WERI-Rb-1 (cell line): ENCODE results near the gene PRLR.

ENCODE experiments used
- DNase-seq: peaks from one replicate; pipeline ENCODE4 v3.0.0-alpha.2; 2020
- H3K27ac ChIP-seq: fragments of 250-450 bp; sonication (Bioruptor Pico); 2 replicates; pipeline ENCODE4 v1.5.1; 2020; ENCODE audit warnings: mild to moderate bottlenecking, moderate library complexity
- H3K27me3 ChIP-seq: fragments of 250-450 bp; sonication (Bioruptor Pico); 2 replicates; pipeline ENCODE4 v1.5.1; 2021; ENCODE audit warnings: mild to moderate bottlenecking, low read depth, moderate library complexity; ENCODE audit not compliant: insufficient read depth, severe bottlenecking
- H3K36me3 ChIP-seq: fragments of 250-450 bp; sonication (Bioruptor Pico); 2 replicates; pipeline ENCODE4 v1.5.1; 2020; ENCODE audit warnings: mild to moderate bottlenecking, moderate library complexity
- H3K4me3 ChIP-seq: 2 replicates; pipeline ENCODE4 v1.5.1; 2011; ENCODE audit warnings: low read depth, mild to moderate bottlenecking, control low read depth, low read length
- H3K9me3 ChIP-seq: fragments of 250-450 bp; sonication (Bioruptor Pico); 2 replicates; pipeline ENCODE4 v1.5.1; 2021; ENCODE audit warnings: mild to moderate bottlenecking, moderate library complexity; ENCODE audit not compliant: severe bottlenecking
- TF ChIP-seq, protein P1 (sequence below): IDR thresholded peaks from 2 replicates; pipeline ENCODE4 v1.5.1; 2011; ENCODE audit warnings: low read depth, mild to moderate bottlenecking, control low read depth, inconsistent platforms, low read length

Gene PRLR

DNA sequence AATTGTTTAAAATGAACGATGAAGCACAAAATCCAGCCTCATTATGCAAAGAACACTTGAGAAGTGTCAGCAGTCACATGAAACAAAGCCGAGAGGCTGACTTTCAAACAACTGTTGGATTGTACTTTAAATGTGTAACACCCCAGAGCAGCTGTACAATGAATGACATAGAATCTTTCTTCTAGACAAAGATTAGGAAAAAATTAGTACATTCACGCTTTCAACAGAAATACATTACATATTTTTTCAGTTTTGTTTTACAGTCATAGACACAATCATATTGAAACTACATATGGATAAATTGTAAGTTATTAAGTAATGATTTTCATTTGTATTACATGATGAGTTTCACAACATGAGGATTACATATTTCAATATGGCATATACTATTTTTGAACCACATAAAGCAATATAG, 171.9 kb downstream of the PRLR start:
- H3K4me3 ChIP-seq: no peak overlapping the region
- H3K36me3 ChIP-seq: no peaks in the 10 kb centered on the region
- H3K9me3 ChIP-seq: no peaks in the 10 kb centered on the region
- no peak overlapping the region for H3K27ac ChIP-seq
- no peak for DNase-seq
- TF ChIP-seq, protein P1, sequence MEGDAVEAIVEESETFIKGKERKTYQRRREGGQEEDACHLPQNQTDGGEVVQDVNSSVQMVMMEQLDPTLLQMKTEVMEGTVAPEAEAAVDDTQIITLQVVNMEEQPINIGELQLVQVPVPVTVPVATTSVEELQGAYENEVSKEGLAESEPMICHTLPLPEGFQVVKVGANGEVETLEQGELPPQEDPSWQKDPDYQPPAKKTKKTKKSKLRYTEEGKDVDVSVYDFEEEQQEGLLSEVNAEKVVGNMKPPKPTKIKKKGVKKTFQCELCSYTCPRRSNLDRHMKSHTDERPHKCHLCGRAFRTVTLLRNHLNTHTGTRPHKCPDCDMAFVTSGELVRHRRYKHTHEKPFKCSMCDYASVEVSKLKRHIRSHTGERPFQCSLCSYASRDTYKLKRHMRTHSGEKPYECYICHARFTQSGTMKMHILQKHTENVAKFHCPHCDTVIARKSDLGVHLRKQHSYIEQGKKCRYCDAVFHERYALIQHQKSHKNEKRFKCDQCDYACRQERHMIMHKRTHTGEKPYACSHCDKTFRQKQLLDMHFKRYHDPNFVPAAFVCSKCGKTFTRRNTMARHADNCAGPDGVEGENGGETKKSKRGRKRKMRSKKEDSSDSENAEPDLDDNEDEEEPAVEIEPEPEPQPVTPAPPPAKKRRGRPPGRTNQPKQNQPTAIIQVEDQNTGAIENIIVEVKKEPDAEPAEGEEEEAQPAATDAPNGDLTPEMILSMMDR: no peak
- peaks cover 84% of the 10 kb centered on the region for H3K27me3 ChIP-seq

DNA sequence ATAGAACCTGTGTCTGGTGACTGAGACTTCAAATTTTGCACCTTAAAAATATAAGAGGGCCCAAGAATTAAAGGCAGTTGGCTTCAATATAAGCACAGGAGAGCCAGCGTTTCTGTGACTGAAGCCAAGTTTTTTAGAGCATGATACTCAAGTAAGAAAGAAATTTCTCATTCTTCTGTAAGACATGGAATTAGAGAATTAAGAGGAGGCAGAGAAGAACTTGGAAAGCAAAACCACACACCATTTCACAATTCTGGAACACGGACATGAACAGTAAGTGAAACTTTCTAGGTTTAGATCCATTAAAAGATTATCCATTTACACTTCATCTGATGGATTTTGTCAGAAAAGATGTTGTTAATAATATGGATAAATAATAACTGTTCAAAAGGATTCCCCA, 173.6 kb downstream of the PRLR start:
- Histone ChIP-seq H3K36me3 (no peaks in the 10 kb centered on the region), H3K9me3 (no peaks in the 10 kb centered on the region), H3K27ac (no peak overlapping the region), H3K27me3 (peaks cover 82% of the 10 kb centered on the region), H3K4me3 (no peak overlapping the region)
- TF ChIP-seq, protein P1: no peak
- DNase-seq: no peak

DNA sequence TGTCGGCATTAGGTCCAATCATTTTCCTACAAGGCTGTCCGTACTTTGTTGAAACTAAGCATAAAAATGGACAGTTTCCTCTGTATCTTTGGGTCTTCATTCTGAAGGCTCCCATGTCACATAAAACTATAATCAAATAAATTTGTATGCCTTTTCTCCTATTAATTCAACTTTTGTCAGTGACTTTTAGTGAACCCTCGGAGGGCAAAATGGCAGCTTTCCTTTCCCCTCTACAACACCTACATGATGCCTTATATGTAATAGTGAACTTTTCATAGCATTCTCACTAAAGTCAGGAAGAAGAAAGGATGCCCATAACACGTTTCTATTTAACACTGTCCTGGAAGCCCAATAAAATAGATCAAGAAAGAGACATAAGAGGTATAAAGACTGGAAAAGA, 177.4 kb downstream of the PRLR start:
- no peak for DNase-seq
- Histone ChIP-seq H3K36me3 (no peaks in the 10 kb centered on the region), H3K4me3 (no peak overlapping the region), H3K27me3 (peaks cover 81% of the 10 kb centered on the region), H3K27ac (no peak overlapping the region), H3K9me3 (no peaks in the 10 kb centered on the region)
- TF ChIP-seq, protein P1: no peak

GRCh38 chr5:35050541-35051126, 179.7 kb downstream of the PRLR start:
- peaks cover 89% of the 10 kb centered on the region for H3K27me3 ChIP-seq
- DNase-seq: no peak
- H3K9me3 ChIP-seq: no peaks in the 10 kb centered on the region
- H3K4me3 ChIP-seq: no peak overlapping the region
- TF ChIP-seq, protein P1: no peak
- no peak overlapping the region for H3K27ac ChIP-seq
- H3K36me3 ChIP-seq: no peaks in the 10 kb centered on the region

GRCh38 chr5:35048910-35049309, 181.4 kb downstream of the PRLR start:
- Histone ChIP-seq H3K4me3 (no peak overlapping the region), H3K27ac (no peak overlapping the region), H3K36me3 (no peaks in the 10 kb centered on the region), H3K27me3 (peaks cover 90% of the 10 kb centered on the region), H3K9me3 (no peaks in the 10 kb centered on the region)
- no peak for DNase-seq
- TF ChIP-seq, protein P1: no peak

GRCh38 chr5:35047785-35048404, 182.4 kb downstream of the PRLR start, which contains the start of gene AGXT2:
Gene AGXT2, minus strand, starts transcription at chr5:35047949. Its CDS starts 57 bp downstream, at chr5:35047892.
- no peak within 1 kb of the TSS for H3K27ac ChIP-seq
- no peak for DNase-seq
- H3K9me3 ChIP-seq: no peaks in the 10 kb centered on the region
- H3K36me3 ChIP-seq: no peaks in the 10 kb centered on the region
- H3K27me3 ChIP-seq: peaks cover 90% of the 10 kb centered on the region
- H3K4me3 ChIP-seq: no peak within 1 kb of the TSS
- TF ChIP-seq, protein P1: no peak
